ENCODE results near the gene DAPP1. TPM values are rescaled to one million over a fixed set of nuclear protein-coding genes. Genes with fewer than 3 reads are reported as not detected.

DAPP1 gene
- total and polyA plus RNA-seq, 2 donors (not counting 1 experiment from before 2014, with no cell fraction given) = not detected

GRCh38 chr4:99801005-99801699, 15.5 kb upstream of the DAPP1 start:
- Histone ChIP-seq H3K27ac (ENCODE audit: insufficient read depth, low read length) (no peak overlapping the region), H3K79me2 (ENCODE audit: control insufficient read depth, insufficient read depth, low read length) (no peaks in the 10 kb centered on the region), H3K9ac (ENCODE audit: insufficient read depth, low read length) (no peak overlapping the region), H3K9me3 (ENCODE audit: control insufficient read depth, insufficient read depth, low read depth, low read length) (no peaks in the 10 kb centered on the region), H3K4me3 (replicated peaks in 1 of 4; ENCODE audit: control extremely low read depth in 1 of 4, insufficient read depth in 1 of 4, low read depth in 3 of 4, low read length in 4 of 4) (no peak overlapping the region), H3K4me1 (ENCODE audit: control insufficient read depth, extremely low read depth, insufficient read depth, low read length) (no peaks in the 10 kb centered on the region), H2AFZ (ENCODE audit: low read length) (no peak overlapping the region), H3K4me2 (ENCODE audit: extremely low read depth, insufficient read depth, low read length) (no peak overlapping the region), H3K27me3 (ENCODE audit: control insufficient read depth, insufficient read depth, low read length) (no peaks in the 10 kb centered on the region), H3K36me3 (ENCODE audit: control insufficient read depth, insufficient read depth, low read length) (no peaks in the 10 kb centered on the region), H4K20me1 (ENCODE audit: control insufficient read depth, extremely low read depth, insufficient read depth, low read length) (no peaks in the 10 kb centered on the region)
- DNase-seq (ENCODE audit: low read depth in 2 of 2) = no peak
- no peak for TF ChIP-seq EZH2 (IDR thresholded peaks at IDR 0.05; ENCODE audit: low read length, missing control alignments)

GRCh38 chr4:99803566-99804101, 13.0 kb upstream of the DAPP1 start:
- H3K9me3 ChIP-seq (ENCODE audit: control insufficient read depth, insufficient read depth, low read depth, low read length) = no peaks in the 10 kb centered on the region
- H3K9ac ChIP-seq (ENCODE audit: insufficient read depth, low read length) = no peak overlapping the region
- H3K79me2 ChIP-seq (ENCODE audit: control insufficient read depth, insufficient read depth, low read length) = no peaks in the 10 kb centered on the region
- H2AFZ ChIP-seq (ENCODE audit: low read length) = no peak overlapping the region
- H4K20me1 ChIP-seq (ENCODE audit: control insufficient read depth, extremely low read depth, insufficient read depth, low read length) = no peaks in the 10 kb centered on the region
- no peaks in the 10 kb centered on the region for H3K36me3 ChIP-seq (ENCODE audit: control insufficient read depth, insufficient read depth, low read length)
- no peak overlapping the region for H3K4me3 ChIP-seq (replicated peaks in 1 of 4; ENCODE audit: control extremely low read depth in 1 of 4, insufficient read depth in 1 of 4, low read depth in 3 of 4, low read length in 4 of 4)
- no peak overlapping the region for H3K27ac ChIP-seq (ENCODE audit: insufficient read depth, low read length)
- TF ChIP-seq CTCF (conservative IDR thresholded peaks at IDR 0.05 in 1 of 2, IDR thresholded peaks at IDR 0.05 in 1 of 2; ENCODE audit: low read depth in 1 of 2, low read length in 2 of 2) = no peak
- no peak for TF ChIP-seq EZH2 (IDR thresholded peaks at IDR 0.05; ENCODE audit: low read length, missing control alignments)
- H3K27me3 ChIP-seq (ENCODE audit: control insufficient read depth, insufficient read depth, low read length) = no peaks in the 10 kb centered on the region
- no peaks in the 10 kb centered on the region for H3K4me1 ChIP-seq (ENCODE audit: control insufficient read depth, extremely low read depth, insufficient read depth, low read length)
- H3K4me2 ChIP-seq (ENCODE audit: extremely low read depth, insufficient read depth, low read length) = no peak overlapping the region
- DNase-seq (ENCODE audit: low read depth in 2 of 2) = no peak

DNA sequence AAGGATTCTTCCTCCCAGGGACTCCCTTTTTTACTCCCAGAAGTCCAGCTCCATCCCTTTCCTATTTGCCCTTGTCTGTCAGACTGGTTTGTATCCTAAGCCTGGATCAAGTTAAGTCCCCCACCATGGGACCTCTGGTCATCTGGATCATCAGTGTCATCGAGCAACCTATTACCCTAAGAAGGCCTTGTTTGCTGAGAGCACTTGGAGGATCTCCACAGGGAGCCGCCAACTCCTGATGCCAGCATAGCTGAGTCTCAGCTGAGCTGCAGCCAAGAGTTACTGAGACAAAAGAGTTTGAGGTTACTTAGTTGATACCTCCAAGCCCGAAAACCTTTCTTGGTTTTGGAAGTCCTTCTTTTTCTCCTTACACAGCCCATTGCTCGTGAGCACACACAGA, 10.1 kb upstream of the DAPP1 start:
- H3K4me1 ChIP-seq (ENCODE audit: control insufficient read depth, extremely low read depth, insufficient read depth, low read length) = no peaks in the 10 kb centered on the region
- no peaks in the 10 kb centered on the region for H3K9me3 ChIP-seq (ENCODE audit: control insufficient read depth, insufficient read depth, low read depth, low read length)
- H3K36me3 ChIP-seq (ENCODE audit: control insufficient read depth, insufficient read depth, low read length) = no peaks in the 10 kb centered on the region
- no peak for TF ChIP-seq CTCF (conservative IDR thresholded peaks at IDR 0.05 in 1 of 2, IDR thresholded peaks at IDR 0.05 in 1 of 2; ENCODE audit: low read depth in 1 of 2, low read length in 2 of 2)
- TF ChIP-seq EZH2 (IDR thresholded peaks at IDR 0.05; ENCODE audit: low read length, missing control alignments) = no peak
- no peak overlapping the region for H3K4me3 ChIP-seq (replicated peaks in 1 of 4; ENCODE audit: control extremely low read depth in 1 of 4, insufficient read depth in 1 of 4, low read depth in 3 of 4, low read length in 4 of 4)
- no peaks in the 10 kb centered on the region for H3K79me2 ChIP-seq (ENCODE audit: control insufficient read depth, insufficient read depth, low read length)
- no peak overlapping the region for H3K9ac ChIP-seq (ENCODE audit: insufficient read depth, low read length)
- H3K4me2 ChIP-seq (ENCODE audit: extremely low read depth, insufficient read depth, low read length) = no peak overlapping the region
- H3K27ac ChIP-seq (ENCODE audit: insufficient read depth, low read length) = no peak overlapping the region
- DNase-seq (ENCODE audit: low read depth in 2 of 2) = no peak
- no peak overlapping the region for H2AFZ ChIP-seq (ENCODE audit: low read length)
- no peaks in the 10 kb centered on the region for H3K27me3 ChIP-seq (ENCODE audit: control insufficient read depth, insufficient read depth, low read length)
- H4K20me1 ChIP-seq (ENCODE audit: control insufficient read depth, extremely low read depth, insufficient read depth, low read length) = no peaks in the 10 kb centered on the region

All from fibroblast of lung (primary cell).